Embryonic facial prominence (tissue), 1 donor: ENCODE results near the gene AHSA1.

Experiments used
- DNase-seq: peaks from one replicate; pipeline ENCODE4 v3.0.0-alpha.2; 2016; ENCODE audit errors: extremely low spot score

The AHSA1 gene

GRCh38 chr14:77508876-77509275, 51.0 kb downstream of the AHSA1 start:
- DNase-seq = no peak

GRCh38 chr14:77509366-77509765, 51.5 kb downstream of the AHSA1 start:
- DNase-seq = no peak

GRCh38 chr14:77511486-77512162, 53.7 kb downstream of the AHSA1 start:
- no peak for DNase-seq

GRCh38 chr14:77516126-77516525, 58.2 kb downstream of the AHSA1 start:
- no peak for DNase-seq
